Fibroblast of gingiva (primary cell): ENCODE data around the gene ZWILCH.
"Not testable (repeated sequence)": the region's sequence is repeated elsewhere in the genome, so short reads cannot be mapped to it uniquely, and the experiment has no call there.

Source experiments
- DNase-seq: peaks from one replicate; pipeline ENCODE4 v3.0.0-alpha.2; 2011; ENCODE audit warnings: low read depth

Gene ZWILCH

GRCh38 chr15:66581972-66582537 lies 76.9 kb downstream of the ZWILCH start:
- no peak for DNase-seq

GRCh38 chr15:66586155-66586976 lies 81.2 kb downstream of the ZWILCH start:
- DNase-seq, result no peak

- no peak for DNase-seq
Measured at GRCh38 chr15:66587020-66587419, 81.9 kb downstream of the ZWILCH start.

- DNase-seq, result no peak
Measured at GRCh38 chr15:66587749-66588148, 82.6 kb downstream of the ZWILCH start.

GRCh38 chr15:66588537-66588936 lies 83.4 kb downstream of the ZWILCH start:
- DNase-seq, result no peak

GRCh38 chr15:66588971-66589370 lies 83.8 kb downstream of the ZWILCH start:
- DNase-seq, result no peak

- DNase-seq, result not testable (repeated sequence)
Measured at GRCh38 chr15:66589429-66589828, 84.3 kb downstream of the ZWILCH start.

- DNase-seq, result no peak
Measured at GRCh38 chr15:66590435-66590834, 85.3 kb downstream of the ZWILCH start.

- DNase-seq, result no peak
Measured at GRCh38 chr15:66591322-66591862, 86.3 kb downstream of the ZWILCH start.

- no peak for DNase-seq
Measured at GRCh38 chr15:66592505-66593218, 87.5 kb downstream of the ZWILCH start.

- DNase-seq, result no peak
Measured at GRCh38 chr15:66593219-66593780, 88.2 kb downstream of the ZWILCH start.

- DNase-seq, result no peak
Measured at GRCh38 chr15:66594344-66594743, 89.2 kb downstream of the ZWILCH start.

GRCh38 chr15:66594836-66595235 lies 89.7 kb downstream of the ZWILCH start:
- no peak for DNase-seq

- no peak for DNase-seq
Measured at GRCh38 chr15:66595332-66595731, 90.2 kb downstream of the ZWILCH start.

- DNase-seq, result peak; percentile 44
Measured at GRCh38 chr15:66595931-66596545, 90.9 kb downstream of the ZWILCH start.

- DNase-seq, result no peak
Measured at GRCh38 chr15:66598095-66598815, 93.1 kb downstream of the ZWILCH start.
